ENCODE data around the gene CTNNA3. TPM values are rescaled to one million over a fixed set of nuclear protein-coding genes. Genes with fewer than 3 reads are reported as not detected.

CTNNA3 gene
- total and polyA plus RNA-seq, 2 of the 4 experiments (the other 2 are of a cell fraction): 0.19 to 0.90 TPM

GRCh38 chr10:66202101-66202500 is 1493.9 kb downstream of the CTNNA3 start:
- in situ Hi-C loops (cut with MboI; ENCODE audit: low sequenced_read_pairs): no loop called here
- Histone ChIP-seq H3K9me3 (ENCODE audit: control insufficient read depth, insufficient read depth, low read length) (no peaks in the 10 kb centered on the region), H3K18ac (ENCODE audit: low read depth, low read length) (no peak overlapping the region), H3K4me3 (ENCODE audit: insufficient read depth, low read depth, low read length) (no peak overlapping the region), H3K27ac (ENCODE audit: insufficient read depth, low read length) (no peak overlapping the region), H2AK5ac (ENCODE audit: low read depth, low read length) (no peak overlapping the region), H4K5ac (ENCODE audit: low read depth, low read length) (no peak overlapping the region), H4K8ac (ENCODE audit: low read depth in 2 of 2, low read length in 2 of 2) (no peak overlapping the region), H4K91ac (ENCODE audit: insufficient read depth, low read depth, low read length) (no peak overlapping the region), H3K56ac (ENCODE audit: extremely low read depth, insufficient read depth, low read length) (no peak overlapping the region), H2BK15ac (ENCODE audit: low read depth, low read length) (no peak overlapping the region), H2BK120ac (ENCODE audit: low read depth, low read length) (no peak overlapping the region), H3K9me1 (ENCODE audit: insufficient read depth, low read length) (no peaks in the 10 kb centered on the region), H2AFZ (replicated peaks; ENCODE audit: low read length, poor library complexity) (no peak overlapping the region), H4K20me1 (ENCODE audit: insufficient read depth, low read length) (no peaks in the 10 kb centered on the region), H3K4me2 (ENCODE audit: low read depth, low read length) (no peak overlapping the region), H3K79me1 (ENCODE audit: low read depth in 1 of 2, low read length in 2 of 2) (no peaks in the 10 kb centered on the region), H3K14ac (replicated peaks; ENCODE audit: low read depth, low read length) (no peak overlapping the region), H2BK5ac (ENCODE audit: low read depth, low read length, poor library complexity, severe bottlenecking) (no peak overlapping the region), H3K9ac (ENCODE audit: low read depth, low read length) (no peak overlapping the region), H2BK20ac (ENCODE audit: low read depth, low read length) (no peak overlapping the region), H3K36me3 (ENCODE audit: control insufficient read depth, insufficient read depth, low read length) (no peaks in the 10 kb centered on the region), H3K27me3 (ENCODE audit: control insufficient read depth, insufficient read depth, low read length) (no peaks in the 10 kb centered on the region), H2AK9ac (replicated peaks; ENCODE audit: low read depth, low read length, poor library complexity) (no peak overlapping the region), H3K4ac (ENCODE audit: low read depth, low read length) (no peak overlapping the region), H3K23ac (ENCODE audit: low read depth, low read length) (no peak overlapping the region), H3K4me1 (ENCODE audit: control insufficient read depth, insufficient read depth, low read length) (no peaks in the 10 kb centered on the region)
- intact Hi-C loops (cut with micrococcal nuclease): no loop called here
- DNase-seq (no peak), ATAC-seq (ENCODE audit: low read depth) (no peak)
- no peak for TF ChIP-seq CHD1 (IDR thresholded peaks at IDR 0.05; ENCODE audit: low read depth, low read length)
- TF ChIP-seq USF2 (IDR thresholded peaks at IDR 0.05; ENCODE audit: low read depth, low read length): no peak
- TF ChIP-seq FOS (IDR thresholded peaks at IDR 0.05; ENCODE audit: low read depth, low read length): no peak
- no peak for TF ChIP-seq MAZ (IDR thresholded peaks at IDR 0.05; ENCODE audit: borderline replicate concordance, low read depth, low read length)
- no peak for TF ChIP-seq RCOR1 (IDR thresholded peaks at IDR 0.05; ENCODE audit: insufficient replicate concordance, low read length)
- TF ChIP-seq RFX5 (IDR thresholded peaks at IDR 0.05; ENCODE audit: low read depth, low read length): no peak
- TF ChIP-seq BHLHE40 (IDR thresholded peaks at IDR 0.05; ENCODE audit: low read depth, low read length): no peak
- TF ChIP-seq RAD21 (IDR thresholded peaks at IDR 0.05; ENCODE audit: low read length): no peak
- no peak for TF ChIP-seq ELK1 (IDR thresholded peaks at IDR 0.05; ENCODE audit: borderline replicate concordance, low read depth, low read length)
- TF ChIP-seq POLR2A (IDR thresholded peaks at IDR 0.05; ENCODE audit: low read depth, low read length): no peak
- no peak for TF ChIP-seq CTCF (conservative IDR thresholded peaks at IDR 0.05; ENCODE audit: low read depth, low read length)
- no peak for TF ChIP-seq SMC3 (IDR thresholded peaks at IDR 0.05; ENCODE audit: low read depth, low read length)
- no peak for TF ChIP-seq MXI1 (IDR thresholded peaks at IDR 0.05; ENCODE audit: borderline replicate concordance, low read depth, low read length)
- no peak for TF ChIP-seq CEBPB (IDR thresholded peaks at IDR 0.05; ENCODE audit: low read depth, low read length)
- TF ChIP-seq NFE2L2 (IDR thresholded peaks at IDR 0.05; ENCODE audit: low read depth, low read length): no peak
- TF ChIP-seq MAFK (IDR thresholded peaks at IDR 0.05; ENCODE audit: low read depth, low read length): no peak
- dilution Hi-C loops (cut with HindIII; ENCODE audit: low sequenced_read_pairs, unreplicated experiment): no loop called here
- no TSS peak for BruUV-seq (replicated peaks)
- WGBS, 2 experiments (ENCODE audit: extremely low coverage in 2 of 2, insufficient read length in 1 of 2): no CpG with 5 or more reads among the region's 3 CpGs
- CTCF ChIA-PET: no interaction called here
- POLR2A ChIA-PET (ENCODE audit: unreplicated experiment): no interaction called here
